Measurements from ENCODE around the gene MBD5.

MBD5 gene

GRCh38 chr2:148282201-148282600 is 261.3 kb downstream of the MBD5 start:
- H3K4me1 Mint-ChIP-seq (ENCODE audit: low read depth) = no peaks in the 10 kb centered on the region
- no peaks in the 10 kb centered on the region for H3K27me3 Mint-ChIP-seq
- no peak overlapping the region for H3K4me3 Mint-ChIP-seq
- intact Hi-C loops (cut with micrococcal nuclease) = no loop called here
- peaks cover 3% of the 10 kb centered on the region for H3K36me3 Mint-ChIP-seq (ENCODE audit: low read depth)
- H3K27ac Mint-ChIP-seq = no peak overlapping the region
- peaks cover 5% of the 10 kb centered on the region for H3K9me3 Mint-ChIP-seq

- H3K27me3 Mint-ChIP-seq = no peaks in the 10 kb centered on the region
- H3K27ac Mint-ChIP-seq = no peak overlapping the region
- intact Hi-C loops (cut with micrococcal nuclease) = no loop called here
- H3K4me1 Mint-ChIP-seq (ENCODE audit: low read depth) = no peaks in the 10 kb centered on the region
- peaks cover 3% of the 10 kb centered on the region for H3K9me3 Mint-ChIP-seq
- no peak overlapping the region for H3K4me3 Mint-ChIP-seq
- peaks cover 5% of the 10 kb centered on the region for H3K36me3 Mint-ChIP-seq (ENCODE audit: low read depth)
Measured at GRCh38 chr2:148292431-148292830, 271.5 kb downstream of the MBD5 start.

GRCh38 chr2:148298196-148298595 is 277.3 kb downstream of the MBD5 start:
- intact Hi-C loops (cut with micrococcal nuclease) = no loop called here
- Mint-ChIP-seq H3K27ac (no peak overlapping the region), H3K4me3 (no peak overlapping the region), H3K27me3 (no peaks in the 10 kb centered on the region), H3K4me1 (ENCODE audit: low read depth) (no peaks in the 10 kb centered on the region), H3K9me3 (no peaks in the 10 kb centered on the region), H3K36me3 (ENCODE audit: low read depth) (no peaks in the 10 kb centered on the region)

- no peaks in the 10 kb centered on the region for H3K9me3 Mint-ChIP-seq
- no peak overlapping the region for H3K27ac Mint-ChIP-seq
- no peaks in the 10 kb centered on the region for H3K4me1 Mint-ChIP-seq (ENCODE audit: low read depth)
- no peaks in the 10 kb centered on the region for H3K27me3 Mint-ChIP-seq
- no peak overlapping the region for H3K4me3 Mint-ChIP-seq
- H3K36me3 Mint-ChIP-seq (ENCODE audit: low read depth) = no peaks in the 10 kb centered on the region
- intact Hi-C loops (cut with micrococcal nuclease) = no loop called here
Measured at GRCh38 chr2:148299616-148300015, 278.7 kb downstream of the MBD5 start.

GRCh38 chr2:148300544-148300943 is 279.7 kb downstream of the MBD5 start:
- Mint-ChIP-seq H3K4me1 (ENCODE audit: low read depth) (no peaks in the 10 kb centered on the region), H3K9me3 (no peaks in the 10 kb centered on the region), H3K36me3 (ENCODE audit: low read depth) (no peaks in the 10 kb centered on the region), H3K4me3 (no peak overlapping the region), H3K27me3 (no peaks in the 10 kb centered on the region), H3K27ac (no peak overlapping the region)
- intact Hi-C loops (cut with micrococcal nuclease) = no loop called here

- intact Hi-C loops (cut with micrococcal nuclease) = no loop called here
- H3K9me3 Mint-ChIP-seq = no peaks in the 10 kb centered on the region
Measured at GRCh38 chr2:148301362-148301761, 280.5 kb downstream of the MBD5 start.

GRCh38 chr2:148302526-148302925 is 281.6 kb downstream of the MBD5 start:
- Mint-ChIP-seq H3K4me1 (ENCODE audit: low read depth) (no peaks in the 10 kb centered on the region), H3K4me3 (no peak overlapping the region), H3K27me3 (no peaks in the 10 kb centered on the region)

More at GRCh38 chr2:148301362-148301761, 280.5 kb downstream of the MBD5 start:
- Mint-ChIP-seq H3K27ac (no peak overlapping the region), H3K4me3 (no peak overlapping the region), H3K27me3 (no peaks in the 10 kb centered on the region), H3K4me1 (ENCODE audit: low read depth) (no peaks in the 10 kb centered on the region), H3K36me3 (ENCODE audit: low read depth) (no peaks in the 10 kb centered on the region)

GRCh38 chr2:148303161-148303560 is 282.3 kb downstream of the MBD5 start:
- H3K27me3 Mint-ChIP-seq = no peaks in the 10 kb centered on the region
- intact Hi-C loops (cut with micrococcal nuclease) = no loop called here
- H3K9me3 Mint-ChIP-seq = no peaks in the 10 kb centered on the region
- no peaks in the 10 kb centered on the region for H3K4me1 Mint-ChIP-seq (ENCODE audit: low read depth)
- no peak overlapping the region for H3K4me3 Mint-ChIP-seq
- H3K27ac Mint-ChIP-seq = no peak overlapping the region
- no peaks in the 10 kb centered on the region for H3K36me3 Mint-ChIP-seq (ENCODE audit: low read depth)

More at GRCh38 chr2:148302526-148302925, 281.6 kb downstream of the MBD5 start:
- intact Hi-C loops (cut with micrococcal nuclease) = no loop called here
- Mint-ChIP-seq H3K27ac (no peak overlapping the region), H3K36me3 (ENCODE audit: low read depth) (no peaks in the 10 kb centered on the region), H3K9me3 (no peaks in the 10 kb centered on the region)

- Mint-ChIP-seq H3K4me1 (ENCODE audit: low read depth) (no peaks in the 10 kb centered on the region), H3K27ac (no peak overlapping the region), H3K36me3 (ENCODE audit: low read depth) (peaks cover 4% of the 10 kb centered on the region), H3K9me3 (peaks cover 5% of the 10 kb centered on the region), H3K4me3 (no peak overlapping the region), H3K27me3 (no peaks in the 10 kb centered on the region)
- intact Hi-C loops (cut with micrococcal nuclease) = no loop called here
Measured at GRCh38 chr2:148305476-148305875, 284.6 kb downstream of the MBD5 start.

- Mint-ChIP-seq H3K4me3 (no peak overlapping the region), H3K36me3 (ENCODE audit: low read depth) (peaks cover 6% of the 10 kb centered on the region), H3K27me3 (no peaks in the 10 kb centered on the region), H3K4me1 (ENCODE audit: low read depth) (no peaks in the 10 kb centered on the region), H3K9me3 (peaks cover 9% of the 10 kb centered on the region), H3K27ac (no peak overlapping the region)
- intact Hi-C loops (cut with micrococcal nuclease) = no loop called here
Measured at GRCh38 chr2:148306027-148306426, 285.1 kb downstream of the MBD5 start.

GRCh38 chr2:148317598-148317997 is 296.7 kb downstream of the MBD5 start:
- H3K27me3 Mint-ChIP-seq = no peaks in the 10 kb centered on the region
- peaks cover 5% of the 10 kb centered on the region for H3K9me3 Mint-ChIP-seq
- no peak overlapping the region for H3K4me3 Mint-ChIP-seq
- H3K27ac Mint-ChIP-seq = no peak overlapping the region
- intact Hi-C loops (cut with micrococcal nuclease) = no loop called here
- H3K36me3 Mint-ChIP-seq (ENCODE audit: low read depth) = peaks cover 4% of the 10 kb centered on the region
- H3K4me1 Mint-ChIP-seq (ENCODE audit: low read depth) = no peaks in the 10 kb centered on the region

GRCh38 chr2:148338541-148338940 is 317.6 kb downstream of the MBD5 start:
- H3K4me1 Mint-ChIP-seq (ENCODE audit: low read depth) = no peaks in the 10 kb centered on the region
- no peak overlapping the region for H3K27ac Mint-ChIP-seq
- H3K9me3 Mint-ChIP-seq = peaks cover 8% of the 10 kb centered on the region
- intact Hi-C loops (cut with micrococcal nuclease) = no loop called here
- no peaks in the 10 kb centered on the region for H3K27me3 Mint-ChIP-seq
- no peak overlapping the region for H3K4me3 Mint-ChIP-seq
- H3K36me3 Mint-ChIP-seq (ENCODE audit: low read depth) = peaks cover 18% of the 10 kb centered on the region

GRCh38 chr2:148342086-148342485 is 321.2 kb downstream of the MBD5 start:
- peaks cover 26% of the 10 kb centered on the region for H3K36me3 Mint-ChIP-seq (ENCODE audit: low read depth)
- H3K4me3 Mint-ChIP-seq = no peak overlapping the region
- no peak overlapping the region for H3K27ac Mint-ChIP-seq
- intact Hi-C loops (cut with micrococcal nuclease) = no loop called here
- no peaks in the 10 kb centered on the region for H3K4me1 Mint-ChIP-seq (ENCODE audit: low read depth)
- no peaks in the 10 kb centered on the region for H3K27me3 Mint-ChIP-seq
- peaks cover 20% of the 10 kb centered on the region for H3K9me3 Mint-ChIP-seq

- Mint-ChIP-seq H3K27me3 (no peaks in the 10 kb centered on the region), H3K9me3 (peaks cover 4% of the 10 kb centered on the region), H3K36me3 (ENCODE audit: low read depth) (peaks cover 10% of the 10 kb centered on the region), H3K27ac (no peak overlapping the region), H3K4me3 (no peak overlapping the region), H3K4me1 (ENCODE audit: low read depth) (no peaks in the 10 kb centered on the region)
- intact Hi-C loops (cut with micrococcal nuclease) = no loop called here
Measured at GRCh38 chr2:148350199-148350598, 329.3 kb downstream of the MBD5 start.

- intact Hi-C loops (cut with micrococcal nuclease) = no loop called here
- Mint-ChIP-seq H3K4me3 (no peak overlapping the region), H3K27me3 (no peaks in the 10 kb centered on the region), H3K27ac (no peak overlapping the region), H3K36me3 (ENCODE audit: low read depth) (peaks cover 6% of the 10 kb centered on the region), H3K9me3 (peaks cover 15% of the 10 kb centered on the region), H3K4me1 (ENCODE audit: low read depth) (no peaks in the 10 kb centered on the region)
Measured at GRCh38 chr2:148351437-148352143, 330.7 kb downstream of the MBD5 start.

All from dendritic cell treated with granulocyte-macrophage colony-stimulating factor and Interleukin-4, amounts not matched to agents 40 ng/mL and 50 ng/mL, for 4 days (primary cell).